Medulla oblongata (tissue), 1 donor: ENCODE results near the gene GHSR.

Experiments
- DNase-seq: peaks from one replicate; pipeline ENCODE4 v3.0.0-alpha.2; 2015; ENCODE audit errors: extremely low spot score

The GHSR gene

GRCh38 chr3:172447611-172448579 is at the start of gene GHSR:
Gene GHSR (minus strand): TSS chr3:172448456. CDS start chr3:172448413, 43 bp downstream.
- DNase-seq = no peak

GRCh38 chr3:172490198-172490669 is 42.0 kb upstream of the GHSR start:
- peak; percentile 82 for DNase-seq

- DNase-seq = no peak
These were observed 29.9 kb upstream of the GHSR start for GRCh38 chr3:172478116-172478515.

- no peak for DNase-seq
These were observed 28.1 kb upstream of the GHSR start for GRCh38 chr3:172476347-172476746.

GRCh38 chr3:172475703-172476102 is 27.4 kb upstream of the GHSR start:
- DNase-seq = no peak

- DNase-seq = no peak
These were observed 23.6 kb upstream of the GHSR start for GRCh38 chr3:172471903-172472302.

GRCh38 chr3:172470588-172470987 is 22.3 kb upstream of the GHSR start:
- DNase-seq = no peak

GRCh38 chr3:172467170-172467824 is 19.0 kb upstream of the GHSR start:
- DNase-seq = no peak

- DNase-seq = no peak
These were observed 18.4 kb upstream of the GHSR start for GRCh38 chr3:172466553-172467130.

- DNase-seq = no peak
These were observed 17.0 kb upstream of the GHSR start for GRCh38 chr3:172465281-172465680.

- no peak for DNase-seq
These were observed 16.1 kb upstream of the GHSR start for GRCh38 chr3:172464306-172464705.

- DNase-seq = peak; percentile 25
These were observed 13.4 kb upstream of the GHSR start for GRCh38 chr3:172461530-172462138.

- no peak for DNase-seq
These were observed 8.1 kb upstream of the GHSR start for GRCh38 chr3:172456404-172456803.

- no peak for DNase-seq
These were observed 5.9 kb upstream of the GHSR start for GRCh38 chr3:172454180-172454579.

- DNase-seq = no peak
These were observed 1.4 kb upstream of the GHSR start for GRCh38 chr3:172449466-172450149.

- no peak for DNase-seq
These were observed 607 bp upstream of the GHSR start for GRCh38 chr3:172448661-172449465.

GRCh38 chr3:172446198-172446597 is 2.1 kb downstream of the GHSR start:
- DNase-seq = no peak

GRCh38 chr3:172444821-172445220 is 3.4 kb downstream of the GHSR start:
- DNase-seq = no peak

- no peak for DNase-seq
These were observed 5.7 kb downstream of the GHSR start for GRCh38 chr3:172442606-172443005.

GRCh38 chr3:172441581-172441980 is 6.7 kb downstream of the GHSR start:
- DNase-seq = no peak

GRCh38 chr3:172438186-172438585 is 10.1 kb downstream of the GHSR start:
- DNase-seq = no peak
